Left forelimb (tissue), 1 donor: ENCODE data around the gene FHAD1.
A peak's percentile ranks its signal among the peaks of the same experiment; 100 is the strongest.
"Not testable (repeated sequence)": the region's sequence is repeated elsewhere in the genome, so short reads cannot be mapped to it uniquely, and the experiment has no call there.

Experiments
- DNase-seq: peaks from one replicate; pipeline ENCODE4 v3.0.0-alpha.2; 2018; ENCODE audit warnings: low spot score

Gene FHAD1

GRCh38 chr1:15305468-15305770 is 58.4 kb downstream of the FHAD1 start:
- DNase-seq: no peak

- DNase-seq: not testable (repeated sequence)
These were observed 59.3 kb downstream of the FHAD1 start for GRCh38 chr1:15306352-15306751.

GRCh38 chr1:15308135-15308534 is 61.1 kb downstream of the FHAD1 start:
- no peak for DNase-seq

GRCh38 chr1:15308621-15309027 is 61.6 kb downstream of the FHAD1 start:
- no peak for DNase-seq

GRCh38 chr1:15309687-15310086 is 62.7 kb downstream of the FHAD1 start:
- no peak for DNase-seq

DNA sequence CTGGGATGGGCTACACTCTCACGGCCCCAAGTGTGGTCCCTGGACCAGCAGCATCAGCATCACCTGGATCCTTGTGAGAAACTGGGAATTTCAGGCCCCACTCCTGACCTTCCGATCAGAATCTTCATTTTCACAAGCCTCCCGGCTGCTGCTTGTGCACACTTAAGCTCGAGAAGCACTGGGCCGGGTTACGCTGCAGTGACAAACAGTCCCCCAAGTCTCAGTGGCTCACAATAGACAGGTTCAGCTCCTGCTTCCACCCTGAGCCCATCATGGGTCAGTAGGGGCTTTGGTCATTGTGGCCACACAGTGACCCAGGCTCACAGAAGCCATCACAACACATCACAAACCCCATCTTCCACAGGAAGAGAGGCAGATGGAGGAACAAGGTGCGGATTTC is 63.5 kb downstream of the FHAD1 start:
- DNase-seq: no peak

DNA sequence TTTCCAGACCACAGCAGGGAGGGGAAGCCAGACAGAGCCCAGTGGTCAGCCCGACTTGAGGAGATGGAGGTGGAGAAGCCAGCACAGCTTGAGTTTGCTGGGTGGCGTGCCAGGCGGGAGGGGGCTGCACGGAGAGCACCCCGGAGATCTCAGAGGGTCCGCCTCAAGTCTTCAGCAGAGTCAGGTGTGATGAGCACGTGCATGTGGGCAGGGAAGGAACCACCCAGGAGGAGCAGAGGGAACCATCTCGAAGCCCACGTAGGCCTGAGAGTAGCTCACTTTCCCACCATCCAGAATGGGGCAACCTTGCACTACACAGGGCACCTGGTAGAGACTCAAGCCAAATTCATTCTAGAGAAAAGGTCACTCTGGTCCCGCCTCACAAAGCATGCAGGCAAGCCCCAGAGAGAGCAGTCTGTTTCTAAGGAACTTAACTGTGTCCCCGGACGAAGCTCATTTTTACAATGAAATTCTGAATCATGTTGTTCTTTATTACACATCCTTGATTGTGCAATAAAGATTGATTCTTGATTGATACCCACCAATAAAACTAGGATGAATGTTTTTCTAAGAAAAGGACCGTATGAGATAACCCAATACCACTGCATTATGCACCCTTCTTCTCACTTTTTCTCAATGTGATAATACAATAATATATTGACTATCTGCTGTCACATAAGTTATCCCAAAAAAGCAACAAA is 64.2 kb downstream of the FHAD1 start:
- no peak for DNase-seq

DNA sequence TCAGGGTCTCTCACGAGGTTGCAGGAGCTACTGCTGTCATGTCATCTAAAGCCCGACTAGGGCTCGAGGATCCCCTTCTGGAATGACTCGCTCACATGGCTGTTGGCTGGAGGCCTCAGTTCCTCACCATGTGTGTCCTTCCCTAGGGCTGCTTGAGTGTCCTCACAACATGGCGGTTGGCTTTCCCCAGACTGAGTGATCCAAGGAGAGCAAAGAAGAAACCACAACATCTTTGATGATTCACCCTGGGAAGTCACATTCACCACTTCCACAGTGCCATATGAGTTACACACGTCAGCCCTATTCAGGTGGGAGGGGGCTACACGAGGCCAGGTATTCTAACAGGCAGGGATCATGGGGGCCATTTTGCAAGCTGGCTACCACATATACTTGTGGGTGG is 64.9 kb downstream of the FHAD1 start:
- DNase-seq: no peak

DNA sequence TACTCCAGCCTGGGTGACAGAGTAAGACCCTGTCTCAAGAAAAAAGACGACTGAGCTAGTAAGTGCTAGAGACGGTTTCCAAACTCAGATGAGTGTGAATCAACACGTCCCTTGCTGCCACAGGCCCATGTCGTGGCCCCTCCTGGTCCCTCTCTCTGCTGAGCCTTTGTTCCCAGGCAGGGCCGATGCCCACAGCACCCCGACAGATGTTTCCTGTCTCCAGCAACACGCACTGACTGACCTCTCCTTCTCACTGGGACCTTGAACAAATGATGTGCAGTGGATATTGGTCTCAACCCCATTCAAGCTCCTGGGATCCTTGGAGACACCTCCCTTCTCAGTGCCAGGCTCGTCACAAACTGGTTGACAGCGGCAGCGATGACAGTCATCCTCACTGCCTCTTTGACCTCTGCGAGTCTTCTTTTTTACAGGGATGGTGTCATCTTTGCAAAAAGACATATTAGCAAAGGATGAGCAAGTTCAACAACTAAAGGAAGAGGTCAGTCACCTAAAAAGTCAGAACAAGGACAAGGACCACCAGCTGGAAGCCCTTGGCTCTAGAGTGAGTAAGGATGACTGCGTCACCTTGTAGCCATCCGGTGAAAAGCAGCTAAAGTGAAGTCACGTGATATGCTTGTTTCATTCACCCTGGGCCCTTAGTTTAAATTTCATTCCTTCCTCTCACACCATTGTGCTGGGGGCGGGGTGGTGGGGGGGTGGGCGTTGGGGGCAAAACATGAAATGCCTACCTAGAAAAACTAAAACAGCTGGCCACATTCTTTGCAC is 65.8 kb downstream of the FHAD1 start:
- DNase-seq: no peak

DNA sequence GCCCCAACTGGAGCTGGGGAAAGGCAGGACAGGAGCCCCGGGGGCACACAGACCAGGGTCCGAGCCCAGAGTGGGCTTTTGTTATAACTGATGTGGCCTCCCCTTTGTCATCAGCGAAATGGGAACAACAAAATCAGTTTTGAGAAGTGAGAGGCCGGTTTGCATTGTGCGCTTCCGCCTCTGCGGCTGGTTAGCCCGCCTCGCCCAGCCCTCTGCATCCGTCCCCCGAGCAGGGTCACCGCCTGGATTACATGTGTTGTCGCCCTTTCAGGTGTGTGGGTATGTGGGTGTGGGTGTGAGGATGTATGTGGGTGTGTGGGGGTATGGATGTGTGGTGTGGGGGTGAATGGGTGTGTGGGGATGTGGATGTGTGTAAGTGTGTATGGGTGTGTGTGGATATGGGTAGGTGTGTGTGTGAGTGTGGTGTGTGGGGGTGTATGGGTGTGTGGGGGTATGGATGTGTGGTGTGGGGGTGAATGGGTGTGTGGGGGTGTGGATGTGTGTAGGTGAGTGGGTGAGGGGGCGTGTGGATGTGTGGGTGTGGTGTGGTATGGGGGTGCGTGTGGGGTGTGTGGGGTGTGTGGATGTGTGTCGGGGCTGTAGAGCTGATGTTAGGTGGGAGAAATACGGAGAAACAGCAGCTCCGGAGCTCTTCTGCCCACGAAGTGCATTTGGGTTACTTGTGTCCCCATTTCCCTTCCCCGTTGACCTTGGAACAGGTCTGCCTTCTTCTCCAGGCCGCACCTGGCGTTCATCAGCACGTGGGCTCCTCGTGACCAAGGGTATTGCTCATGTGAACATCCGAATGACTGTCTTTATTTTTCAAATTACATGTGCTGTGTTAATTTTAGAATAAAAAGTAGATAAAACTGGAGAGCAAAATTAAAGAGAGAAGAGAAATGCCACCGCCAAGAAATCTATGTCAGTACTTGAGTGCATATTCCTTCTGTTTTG is 67.6 kb downstream of the FHAD1 start:
- DNase-seq: no peak

- no peak for DNase-seq
These were observed 68.8 kb downstream of the FHAD1 start for GRCh38 chr1:15315815-15316214.

- no peak for DNase-seq
These were observed 69.5 kb downstream of the FHAD1 start for GRCh38 chr1:15316510-15316909.

GRCh38 chr1:15320267-15320666 is 73.2 kb downstream of the FHAD1 start:
- DNase-seq: no peak

DNA sequence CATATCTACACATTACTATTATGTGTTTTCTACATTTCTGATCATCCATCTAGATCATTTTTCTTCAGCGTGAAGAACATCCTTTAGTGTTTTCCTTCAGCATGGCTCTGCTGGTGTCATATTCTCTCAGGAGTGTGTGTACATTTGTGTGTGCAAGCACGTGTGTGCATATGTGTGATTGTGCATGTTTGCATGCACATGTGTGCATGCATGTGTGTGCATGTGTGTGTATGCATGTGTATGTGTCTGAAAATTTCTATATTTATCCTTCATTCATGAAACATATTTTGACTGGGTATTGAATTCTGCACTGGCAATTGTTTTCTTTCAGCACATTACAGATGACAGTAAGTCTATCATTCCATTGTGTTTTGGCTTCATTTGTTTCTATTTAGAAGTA is 74.6 kb downstream of the FHAD1 start:
- DNase-seq: no peak

DNA sequence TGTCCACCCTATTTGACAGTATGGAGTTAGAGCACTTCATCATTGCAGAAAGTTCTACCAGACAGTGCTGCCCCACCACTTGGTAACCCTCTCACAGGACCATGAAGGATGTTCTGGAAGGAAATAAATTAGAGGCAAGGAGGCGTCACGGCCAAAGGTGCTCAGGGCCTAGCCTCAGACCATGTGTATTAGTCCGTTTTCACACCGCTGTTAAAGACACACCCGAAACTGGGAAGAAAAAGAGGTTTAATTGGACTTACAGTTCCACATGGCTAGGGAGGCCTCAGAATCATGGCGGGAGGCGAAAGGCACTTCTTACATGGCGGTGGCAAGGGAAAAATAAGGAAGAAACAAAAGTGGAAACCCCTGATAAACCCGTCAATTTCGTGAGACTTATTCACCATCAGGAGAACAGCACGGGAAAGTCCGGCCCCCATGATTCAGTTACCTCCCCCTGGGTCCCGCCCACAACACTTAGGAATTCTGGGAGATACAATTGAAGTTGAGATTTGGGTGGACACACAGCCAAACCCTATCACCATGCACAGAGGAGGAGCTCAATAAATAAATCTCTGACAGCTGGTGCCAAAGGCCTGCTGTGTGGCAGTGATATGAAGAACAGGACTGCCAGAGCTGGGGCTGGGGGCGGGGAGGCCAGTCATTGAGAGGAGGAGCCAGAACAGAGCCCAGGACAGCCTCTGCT is 75.8 kb downstream of the FHAD1 start:
- DNase-seq: no peak

DNA sequence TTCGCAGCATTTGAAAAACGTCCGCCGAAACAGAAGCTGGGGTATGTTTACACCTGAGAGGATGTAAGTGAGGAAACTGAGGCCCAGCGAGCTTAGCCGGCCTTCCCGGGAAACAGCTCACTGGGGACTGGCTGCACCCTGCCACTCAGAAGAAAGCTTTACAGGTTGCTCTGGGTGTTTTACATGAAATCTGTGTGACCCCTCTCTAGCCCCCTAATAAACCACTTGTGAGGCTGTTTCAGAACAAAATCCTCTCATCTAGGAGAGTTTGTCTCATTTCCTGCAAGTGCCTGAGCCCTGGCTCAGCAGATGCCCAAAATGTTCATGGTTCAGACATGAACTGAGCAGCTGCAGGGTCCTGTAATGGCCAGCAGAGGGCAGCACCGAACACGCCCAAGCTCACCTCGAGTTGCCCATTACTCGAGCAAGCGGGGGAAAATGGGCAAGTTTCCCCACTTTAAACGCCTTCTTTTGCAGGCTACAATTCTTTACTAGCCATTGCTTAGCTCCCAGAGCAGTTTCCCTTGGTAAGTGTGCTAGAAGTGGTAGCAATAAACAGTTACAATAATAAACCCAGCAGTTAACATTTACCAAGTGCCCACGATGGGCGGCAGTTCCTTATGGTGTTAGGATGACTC is 76.4 kb downstream of the FHAD1 start:
- peak; percentile 83 for DNase-seq

GRCh38 chr1:15323989-15324868 is 77.2 kb downstream of the FHAD1 start:
- DNase-seq: no peak

GRCh38 chr1:15324869-15325335 is 77.9 kb downstream of the FHAD1 start:
- DNase-seq: no peak

DNA sequence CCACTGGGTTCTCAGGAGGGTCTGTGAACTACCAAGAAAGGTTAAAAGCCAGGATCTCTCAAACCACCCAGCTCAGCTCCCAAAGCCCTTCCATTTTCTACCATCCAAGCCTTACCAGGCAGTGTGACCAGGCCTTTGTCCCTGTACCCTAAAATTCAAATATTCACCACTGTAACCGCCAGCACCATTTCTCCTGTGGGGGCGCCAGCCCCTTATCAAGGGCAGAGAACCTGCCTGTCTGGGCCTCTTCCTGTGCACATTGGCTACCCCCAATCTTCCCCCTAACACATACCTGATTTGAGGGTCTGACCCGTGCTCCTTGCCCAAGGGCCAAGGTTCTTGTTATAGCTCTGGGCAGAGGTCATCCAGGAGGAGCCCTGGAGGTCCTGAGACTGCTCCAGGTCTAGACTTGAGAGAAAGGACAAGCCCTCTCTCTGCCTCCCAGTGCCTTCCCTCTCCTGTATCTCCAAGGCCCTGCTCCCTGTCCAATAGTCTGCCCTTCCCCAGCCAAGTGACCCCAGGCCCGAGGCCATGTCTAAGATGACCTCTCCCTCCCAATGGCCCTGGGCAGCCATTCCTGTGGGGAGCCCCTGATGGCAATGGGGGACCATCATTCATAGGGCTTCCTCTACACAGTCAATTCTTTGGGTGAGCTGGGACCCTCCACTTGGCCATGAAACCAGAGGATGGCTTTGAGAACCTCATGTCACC is 78.5 kb downstream of the FHAD1 start:
- DNase-seq: no peak
